B cell (primary cell): ENCODE results near the gene NDUFB6. TPM values are rescaled to one million over a fixed set of nuclear protein-coding genes. Genes with fewer than 3 reads are reported as not detected.

ENCODE experiments used
- ATAC-seq: fragments of 200-7000 bp; cut with Tn5 transposase; one replicate; pipeline ENCODE4 v1.10.0; 2021; ENCODE audit warnings: low read depth, mild to moderate bottlenecking, moderate number of reproducible peaks, moderate library complexity
- CTCF ChIA-PET: fragments of 350-600 bp; sonication (Branson Sonifier 250); formaldehyde crosslinking; loops from one replicate; lab custom pipeline; 2021; ENCODE audit warnings: antibody characterized with exemption, inconsistent platforms; lab: Charles Lee
- POLR2A ChIA-PET: fragments of 350-600 bp; sonication (Branson Sonifier 250); formaldehyde crosslinking; loops from one replicate; lab custom pipeline; 2021; ENCODE audit warnings: antibody characterized with exemption; lab: Charles Lee
- DNase-seq: peaks from one replicate; pipeline ENCODE4 v3.0.0; 2013
- H2AFZ ChIP-seq: 2 replicates; pipeline ENCODE4 v1.6.1; 2012; ENCODE audit warnings: mild to moderate bottlenecking, low read depth, low read length; ENCODE audit not compliant: insufficient read depth, poor library complexity, severe bottlenecking
- H3K27ac ChIP-seq, 2 donors: 1 replicate in 1 of 2; 2 replicates in 1 of 2; pipeline ENCODE4 v1.5.1; 2012 to 2013; ENCODE audit warnings: low read length in 2 of 2, mild to moderate bottlenecking in 2 of 2, moderate library complexity in 1 of 2
- H3K27me3 ChIP-seq, 4 experiments: fragments of 200-600 bp in 1 of 4; sonication (generic) in 1 of 4; replicated peaks in 1 of 4; 1 replicate in 2 of 4; 2 replicates in 2 of 4; pipeline versions ENCODE4 v1.6.1 to v1.7.0; 2013 to 2016; ENCODE audit warnings: low read length in 3 of 4, mild to moderate bottlenecking in 2 of 4, mixed read lengths in 1 of 4, moderate library complexity in 1 of 4; ENCODE audit not compliant: insufficient read depth in 4 of 4, control insufficient read depth in 3 of 4; ENCODE audit errors: control extremely low read depth in 1 of 4
- H3K36me3 ChIP-seq, 2 experiments: replicated peaks in 1 of 2; 1 replicate in 1 of 2; 2 replicates in 1 of 2; pipeline versions ENCODE4 v1.6.1 to v1.7.1; 2013; ENCODE audit warnings: low read length in 1 of 2; ENCODE audit not compliant: insufficient read depth in 2 of 2, control insufficient read depth in 1 of 2; ENCODE audit errors: control extremely low read depth in 1 of 2, extremely low read depth in 1 of 2
- H3K4me1 ChIP-seq, 2 donors: fragments of 200-600 bp in 1 of 2; sonication (generic) in 1 of 2; 1 replicate in 1 of 2; 2 replicates in 1 of 2; pipeline versions ENCODE4 v1.5.1 to v1.6.1; 2013 to 2017; ENCODE audit warnings: low read length in 2 of 2; ENCODE audit not compliant: control insufficient read depth in 2 of 2, insufficient read depth in 2 of 2
- H3K4me2 ChIP-seq: replicated peaks from 2 replicates; pipeline ENCODE3; 2012; ENCODE audit warnings: mild to moderate bottlenecking, low read depth, low read length; ENCODE audit not compliant: poor library complexity, severe bottlenecking
- H3K4me3 ChIP-seq, 5 experiments: fragments of 200-600 bp in 1 of 5; sonication (generic) in 1 of 5; 1 replicate in 3 of 5; 2 replicates in 2 of 5; pipeline versions ENCODE4 v1.5.1 to v1.7.0; 2011 to 2016; ENCODE audit warnings: low read length in 4 of 5, mild to moderate bottlenecking in 4 of 5, low read depth in 2 of 5, control low read depth in 1 of 5, moderate library complexity in 1 of 5; ENCODE audit not compliant: insufficient read depth in 1 of 5; ENCODE audit errors: control extremely low read depth in 1 of 5, extremely low read depth in 1 of 5
- H3K79me2 ChIP-seq: fragments of 200-600 bp; sonication (generic); one replicate; pipeline ENCODE4 v1.6.0; 2016; ENCODE audit warnings: low read length; ENCODE audit not compliant: control insufficient read depth, insufficient read depth
- H3K9ac ChIP-seq: fragments of 200-600 bp; sonication (generic); 2 replicates; pipeline ENCODE4 v1.6.1; 2017; ENCODE audit warnings: mild to moderate bottlenecking, low read length, moderate library complexity
- H3K9me3 ChIP-seq, 3 donors: one replicate each; pipeline versions ENCODE4 v1.6.1 to v1.7.1; 2013; ENCODE audit warnings: low read length in 2 of 3; ENCODE audit not compliant: control insufficient read depth in 2 of 3, insufficient read depth in 1 of 3; ENCODE audit errors: control extremely low read depth in 1 of 3
- H4K20me1 ChIP-seq: 2 replicates; pipeline ENCODE4 v1.6.0; 2012; ENCODE audit warnings: mild to moderate bottlenecking, low read length; ENCODE audit not compliant: insufficient read depth, control insufficient read depth, poor library complexity, severe bottlenecking
- H3K27ac Mint-ChIP-seq: one replicate; pipeline ENCODE4 v1.8.0; 2021; ENCODE audit warnings: mixed read lengths
- H3K27me3 Mint-ChIP-seq: one replicate; pipeline ENCODE4 v1.8.0; 2021; ENCODE audit warnings: mixed read lengths
- H3K4me1 Mint-ChIP-seq: one replicate; pipeline ENCODE4 v1.8.0; 2021; ENCODE audit warnings: mixed read lengths
- H3K4me3 Mint-ChIP-seq: one replicate; pipeline ENCODE4 v1.8.0; 2021; ENCODE audit warnings: mixed read lengths
- H3K9me3 Mint-ChIP-seq: one replicate; pipeline ENCODE4 v1.8.0; 2022; ENCODE audit warnings: mixed read lengths; ENCODE audit not compliant: insufficient read depth
- EZH2 ChIP-seq: IDR thresholded peaks from 2 replicates; pipeline ENCODE4 v1.6.1; 2012; ENCODE audit warnings: borderline replicate concordance, low read depth, mild to moderate bottlenecking, moderate library complexity, low read length; ENCODE audit not compliant: insufficient read depth, poor library complexity, severe bottlenecking
- WGBS: methylation state at CpG from one replicate; pipeline ENCODE4 v1.1.5; 2013; ENCODE audit warnings: missing lambda C conversion rate; ENCODE audit not compliant: insufficient coverage; 5-methylcytosine and 5-hydroxymethylcytosine counted together
- intact Hi-C: fragments of 100-400 bp; cut with micrococcal nuclease; formaldehyde crosslinking; loops from one replicate; pipeline ENCODE4 v1.10.0; 2022
- polyA plus RNA-seq: library from polyadenylated mRNA; depleted of rRNA; stranded (reverse); fragments of >200 nt; gene quantifications from 2 replicates; pipeline ENCODE4 v1.2.3, GENCODE V29; 2012
- total RNA-seq, 2 donors: library from RNA; stranded (reverse); fragments of 120-200 nt in 1 of 2; gene quantifications; 1 replicate in 1 of 2; 2 replicates in 1 of 2; pipeline versions ENCODE4 v1.2.3 to v1.2.4, GENCODE V29; 2013 to 2022
- TF ChIP-seq, protein P1 (sequence below): fragments of 200-600 bp; IDR thresholded peaks from one replicate; pipeline ENCODE4 v1.8.0; 2022; ENCODE audit warnings: antibody characterized with exemption, mild to moderate bottlenecking

NDUFB6 gene
- total and polyA plus RNA-seq, 2 donors (not counting 1 experiment from before 2014, with no cell fraction given): 7.4 to 13.6 TPM

DNA sequence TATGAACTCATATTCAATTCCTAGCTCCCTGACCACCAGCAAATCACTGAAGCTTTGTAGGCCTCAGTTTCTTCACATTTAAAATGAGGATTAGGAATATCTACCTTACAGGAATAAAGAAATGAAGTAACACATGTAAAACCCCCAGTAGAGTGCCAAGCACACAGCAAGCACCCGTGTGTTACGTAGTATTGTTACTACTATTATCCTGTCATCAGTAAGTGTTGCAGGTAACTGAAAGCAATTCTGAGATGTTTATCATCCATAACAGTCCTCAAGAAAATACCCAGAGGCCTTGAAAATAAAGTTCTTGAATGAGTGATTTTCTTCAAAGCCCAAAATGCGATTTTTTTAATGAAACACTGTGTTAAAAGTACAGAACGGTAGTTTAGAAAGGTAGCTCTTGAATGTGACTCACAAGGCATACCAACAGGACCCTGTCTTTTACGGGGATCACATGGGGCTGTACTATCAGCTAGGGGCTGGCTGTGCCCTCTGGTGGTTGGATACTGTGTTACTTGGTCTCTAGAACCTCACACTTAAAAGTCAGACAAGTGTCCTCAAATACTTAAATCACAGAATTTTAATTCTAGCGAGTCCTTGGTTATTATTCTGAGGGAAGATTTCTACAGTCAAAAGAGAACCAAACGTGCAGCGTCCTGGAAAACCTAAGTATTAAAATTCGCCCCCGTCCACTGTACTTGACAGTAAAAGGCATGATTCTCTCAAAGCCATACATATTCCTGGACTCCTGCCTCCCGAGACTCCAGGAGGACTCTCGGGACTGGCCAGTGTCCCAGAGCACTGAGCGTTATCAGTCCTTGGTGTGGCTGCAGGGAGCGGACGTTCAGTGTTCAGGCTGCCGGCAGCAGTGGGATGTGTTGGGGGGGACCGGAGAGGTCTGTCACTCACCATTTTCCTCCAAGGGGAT lies 725 bp downstream of the NDUFB6 start:
- Mint-ChIP-seq H3K9me3 (no peaks in the 10 kb centered on the region), H3K4me3 (peak overlapping the region; percentile 100), H3K27ac (peak overlapping the region; percentile 98), H3K27me3 (peaks cover 3% of the 10 kb centered on the region), H3K4me1 (peaks cover 25% of the 10 kb centered on the region)
- peaks cover 15 to 17% of the 10 kb centered on the region in 2 donors for H3K4me1 ChIP-seq
- ATAC-seq (peak; percentile 79), DNase-seq (peak; percentile 84)
- peak overlapping the region; percentile 87 for H3K9ac ChIP-seq
- peaks cover 47% of the 10 kb centered on the region for H3K79me2 ChIP-seq
- no peaks in the 10 kb centered on the region for H3K9me3 ChIP-seq
- intact Hi-C loops: loop anchor here (5.0 kb wide), 1 partner anchor 140 kb away; no protein-coding TSS in a partner anchor
- CTCF ChIA-PET: interaction anchor here (0.7 to 4.0 kb wide), 20 partner anchors 9 to 429 kb away, joined by 3 to 128 read pairs (median 4); partner anchors contain the start of genes ACO1, APTX, RIGI and SMIM27
- H3K27ac ChIP-seq: peak overlapping the region; percentile 82 to 83
- WGBS: 3% methylated on average over 7 of the region's 17 CpGs
- H2AFZ ChIP-seq: peak overlapping the region; percentile 85
- peaks cover 0 to 8% of the 10 kb centered on the region in 2 experiments for H3K36me3 ChIP-seq
- TF ChIP-seq, protein P1, sequence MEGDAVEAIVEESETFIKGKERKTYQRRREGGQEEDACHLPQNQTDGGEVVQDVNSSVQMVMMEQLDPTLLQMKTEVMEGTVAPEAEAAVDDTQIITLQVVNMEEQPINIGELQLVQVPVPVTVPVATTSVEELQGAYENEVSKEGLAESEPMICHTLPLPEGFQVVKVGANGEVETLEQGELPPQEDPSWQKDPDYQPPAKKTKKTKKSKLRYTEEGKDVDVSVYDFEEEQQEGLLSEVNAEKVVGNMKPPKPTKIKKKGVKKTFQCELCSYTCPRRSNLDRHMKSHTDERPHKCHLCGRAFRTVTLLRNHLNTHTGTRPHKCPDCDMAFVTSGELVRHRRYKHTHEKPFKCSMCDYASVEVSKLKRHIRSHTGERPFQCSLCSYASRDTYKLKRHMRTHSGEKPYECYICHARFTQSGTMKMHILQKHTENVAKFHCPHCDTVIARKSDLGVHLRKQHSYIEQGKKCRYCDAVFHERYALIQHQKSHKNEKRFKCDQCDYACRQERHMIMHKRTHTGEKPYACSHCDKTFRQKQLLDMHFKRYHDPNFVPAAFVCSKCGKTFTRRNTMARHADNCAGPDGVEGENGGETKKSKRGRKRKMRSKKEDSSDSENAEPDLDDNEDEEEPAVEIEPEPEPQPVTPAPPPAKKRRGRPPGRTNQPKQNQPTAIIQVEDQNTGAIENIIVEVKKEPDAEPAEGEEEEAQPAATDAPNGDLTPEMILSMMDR: peak; percentile 88
- TF ChIP-seq EZH2: no peak
- H3K27me3 ChIP-seq: no peaks in the 10 kb centered on the region
- H3K4me2 ChIP-seq: peak overlapping the region; percentile 88
- peak overlapping the region; percentile 87 to 98 (median 94) for H3K4me3 ChIP-seq
- no peaks in the 10 kb centered on the region for H4K20me1 ChIP-seq
- POLR2A ChIA-PET: interaction anchor here (0.9 to 2.5 kb wide), 4 partner anchors 20 to 188 kb away, joined by 5 to 10 read pairs (median 6); partner anchors contain the start of genes ACO1, RIGI, SMIM27 and TOPORS

DNA sequence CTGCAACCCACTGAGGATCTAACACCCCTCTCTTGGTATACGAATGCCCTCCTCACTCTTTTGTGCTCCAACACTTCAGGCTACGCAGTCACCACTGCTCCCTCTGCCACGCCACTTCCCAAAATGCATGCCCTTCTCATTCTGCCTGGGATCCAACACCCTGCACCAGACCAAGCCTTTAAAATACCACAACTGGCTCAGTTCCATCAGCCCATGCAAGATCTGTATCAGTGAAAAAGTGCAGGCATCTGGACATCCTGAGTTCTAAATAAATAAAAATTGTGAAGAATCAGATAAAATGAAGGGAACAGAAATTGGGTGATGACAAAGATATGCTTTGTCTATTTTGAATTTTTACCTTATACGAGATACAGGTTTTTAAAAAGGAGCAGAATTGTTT lies 2.7 kb downstream of the NDUFB6 start:
- no peak overlapping the region for H2AFZ ChIP-seq
- H3K9ac ChIP-seq: no peak overlapping the region
- peaks cover 2 to 20% of the 10 kb centered on the region in 2 experiments for H3K36me3 ChIP-seq
- ATAC-seq (no peak), DNase-seq (no peak)
- no peak overlapping the region for H3K4me3 ChIP-seq
- 94% methylated on average over 3 of the region's 4 CpGs for WGBS
- ChIA-PET POLR2A (no interaction called here), CTCF (no interaction called here)
- H3K4me1 Mint-ChIP-seq: peaks cover 28% of the 10 kb centered on the region
- intact Hi-C loops: loop anchor here (5.0 kb wide), 1 partner anchor 138 kb away; no protein-coding TSS in a partner anchor
- no peak overlapping the region for H3K27ac Mint-ChIP-seq
- TF ChIP-seq, protein P1: no peak
- TF ChIP-seq EZH2: no peak
- no peaks in the 10 kb centered on the region for H3K27me3 Mint-ChIP-seq
- H3K9me3 Mint-ChIP-seq: no peaks in the 10 kb centered on the region
- no peak overlapping the region for H3K27ac ChIP-seq
- H3K4me1 ChIP-seq: peaks cover 15 to 17% of the 10 kb centered on the region in 2 donors
- no peaks in the 10 kb centered on the region for H3K27me3 ChIP-seq
- peaks cover 65% of the 10 kb centered on the region for H3K79me2 ChIP-seq
- H3K4me3 Mint-ChIP-seq: no peak overlapping the region
- no peaks in the 10 kb centered on the region for H3K9me3 ChIP-seq
- no peak overlapping the region for H3K4me2 ChIP-seq
- no peaks in the 10 kb centered on the region for H4K20me1 ChIP-seq
